Breast epithelium (tissue), 3 donors: Measurements from ENCODE around the gene HEXIM1.

Experiments used
- CTCF ChIP-seq, 3 donors: fragments of 450-650 bp; IDR thresholded peaks; one replicate each; pipeline ENCODE4 v1.5.1; 2016 to 2017; ENCODE audit warnings: antibody characterized with exemption in 3 of 3, mild to moderate bottlenecking in 3 of 3, moderate library complexity in 3 of 3
- POLR2A ChIP-seq: fragments of 450-650 bp; IDR thresholded peaks from one replicate; pipeline ENCODE4 v1.6.1; 2016; ENCODE audit warnings: antibody characterized with exemption, mild to moderate bottlenecking, moderate library complexity
- POLR2AphosphoS5 ChIP-seq, 3 donors: sonication (generic); formaldehyde crosslinking; IDR thresholded peaks; one replicate each; pipeline ENCODE4 v1.6.1; 2017; ENCODE audit warnings: antibody characterized with exemption in 3 of 3

- no peak for TF ChIP-seq POLR2A
- no peak for TF ChIP-seq CTCF (IDR thresholded peaks at IDR 0.05)
- no peak for TF ChIP-seq POLR2AphosphoS5 (IDR thresholded peaks at IDR 0.05)
These were observed 8.0 kb downstream of the HEXIM1 start for GRCh38 chr17:45156242-45156641.
